HepG2 (cell line): Measurements from ENCODE around the gene ANTKMT.

Experiments used
- CAMTA2 ChIP-seq: sonication (generic); formaldehyde crosslinking; IDR thresholded peaks from 2 replicates; pipeline ENCODE4 v1.4.0; 2020; ENCODE audit warnings: mild to moderate bottlenecking, missing genetic modification reagents, borderline replicate concordance
- REST ChIP-seq, 2 experiments: IDR thresholded peaks; 2 replicates each; pipeline ENCODE4 v1.6.1; 2011 to 2012; ENCODE audit warnings: low read length in 2 of 2, borderline replicate concordance in 1 of 2, low read depth in 1 of 2, mild to moderate bottlenecking in 1 of 2, moderate library complexity in 1 of 2
- RORA ChIP-seq: sonication (generic); formaldehyde crosslinking; IDR thresholded peaks from 2 replicates; pipeline ENCODE4 v1.5.0; 2020; ENCODE audit warnings: mild to moderate bottlenecking, missing genetic modification reagents, moderate library complexity
- ZNF207 ChIP-seq: fragments of 450-650 bp; IDR thresholded peaks from 2 replicates; pipeline ENCODE4 v1.6.1; 2016; ENCODE audit warnings: antibody characterized with exemption, borderline replicate concordance

GRCh38 chr16:685967-686366 is 35.0 kb upstream of the ANTKMT start:
- TF ChIP-seq REST (IDR thresholded peaks at IDR 0.05; ENCODE audit: borderline replicate concordance in 1 of 2, low read depth in 1 of 2, low read length in 2 of 2), result no peak
- no peak for TF ChIP-seq ZNF207
- no peak for TF ChIP-seq CAMTA2
- no peak for TF ChIP-seq RORA (CRISPR knock-in tag)
